Measurements from ENCODE around the gene MYO5B. TPM values are rescaled to one million over a fixed set of nuclear protein-coding genes. Genes with fewer than 3 reads are reported as not detected.
"Not testable (repeated sequence)": the region's sequence is repeated elsewhere in the genome, so short reads cannot be mapped to it uniquely, and the experiment has no call there.

MYO5B gene
- polyA plus RNA-seq (2012; rRNA removed), result 1.2 and 1.3 TPM in 2 replicates
- polyA plus RNA-seq (2012; cell fraction: cytosol; rRNA removed), result 1.2 TPM in 2 replicates
- 0.65 and 1.3 TPM in 2 replicates for polyA plus RNA-seq (2012; cell fraction: nucleus; rRNA removed)

DNA sequence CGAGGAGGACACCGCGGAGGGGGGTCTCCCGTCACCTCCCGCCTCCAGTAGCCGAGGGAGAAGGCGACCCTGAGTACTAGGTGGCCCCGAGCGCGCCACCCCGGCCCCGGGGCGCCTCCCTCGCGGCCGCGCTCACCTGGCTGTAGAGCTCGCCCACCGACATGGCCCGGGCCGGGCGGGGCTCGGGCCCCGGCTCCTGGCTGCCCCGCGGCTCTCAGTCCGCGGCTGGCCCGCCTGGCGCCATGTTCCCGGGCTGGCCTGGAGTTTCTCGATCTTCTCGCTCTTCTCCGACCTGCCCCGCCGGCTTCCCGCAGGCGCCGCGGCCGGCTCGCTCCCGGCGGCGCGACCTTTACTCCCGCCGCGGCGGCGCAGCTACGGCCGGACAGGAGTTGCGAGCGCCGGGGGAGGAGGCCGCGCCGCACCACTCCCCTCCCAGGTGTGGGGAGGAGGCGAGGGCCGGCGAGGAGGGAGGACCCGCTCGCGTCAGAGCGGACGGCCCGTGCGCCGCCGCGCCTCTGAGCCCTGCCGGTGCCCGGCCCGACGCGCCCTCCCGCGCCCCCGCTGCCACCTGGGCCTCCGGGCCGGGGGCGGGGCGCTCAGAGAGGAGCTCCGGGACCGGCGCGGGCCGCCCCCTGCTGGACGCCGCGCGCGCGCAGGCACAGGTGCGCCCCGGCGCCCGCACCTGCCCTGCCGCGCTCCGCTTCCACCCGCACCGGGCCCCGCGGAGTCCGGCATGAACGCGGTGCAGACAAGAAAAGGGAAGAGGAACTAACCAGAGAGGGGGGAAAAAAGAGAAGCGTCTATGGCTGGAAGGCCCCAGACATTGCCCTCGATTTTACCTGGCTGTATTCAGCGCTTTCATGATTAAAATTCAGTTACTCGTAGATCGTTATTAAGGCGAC is at the start of gene MYO5B:
MYO5B (minus strand) TSS at position 517 of the 902 bp plus-strand sequence; CDS start at position 163, 354 bp downstream.
- DNase-seq, result peak; percentile 86
- CTCF ChIA-PET, result interaction anchor here (0.7 to 3.0 kb wide), 26 partner anchors 8 to 1583 kb away, joined by 3 to 27 read pairs (median 4); no protein-coding TSS in a partner anchor
- Histone ChIP-seq H3K9me2 (no peaks in the 10 kb centered on the region), H3K79me2 (ENCODE audit: insufficient read depth) (no peaks in the 10 kb centered on the region), H4K20me1 (ENCODE audit: insufficient read depth) (no peaks in the 10 kb centered on the region), H3K4me2 (peak within 1 kb of the TSS; percentile 50; the same call in 1 of the 2 replicates), H3K27me3 (ENCODE audit: insufficient read depth) (peaks cover 46% of the 10 kb centered on the region), H3K9ac (no peak within 1 kb of the TSS), H3K27ac (ENCODE audit: low read depth in 2 of 2, low read length in 1 of 2) (no peak within 1 kb of the TSS), H3F3A (replicated peaks; ENCODE audit: insufficient read depth) (no peaks in the 10 kb centered on the region), H3K4me1 (ENCODE audit: control insufficient read depth in 1 of 2, insufficient read depth in 2 of 2, low read depth in 1 of 2, low read length in 1 of 2) (no peaks in the 10 kb centered on the region; a peak in 1 of 4 replicates), H3K9me3 (no peaks in the 10 kb centered on the region), H3K36me3 (replicated peaks in 1 of 2; ENCODE audit: control insufficient read depth in 1 of 2, insufficient read depth in 2 of 2, low read length in 1 of 2) (no peaks in the 10 kb centered on the region), H3K4me3 (ENCODE audit: low read depth in 2 of 2, low read length in 1 of 2) (peak within 1 kb of the TSS; percentile 19 to 49; a peak in 3 of 4 replicates), H2AFZ (ENCODE audit: low read depth) (no peak within 1 kb of the TSS)
- WGBS (ENCODE audit: low lambda C conversion rate), result 3% methylated on average over 16 of the region's 115 CpGs
- peak; percentile 29; the same call in 1 of the 2 replicates for TF ChIP-seq CTCF (IDR thresholded peaks at IDR 0.05)
- no peak for TF ChIP-seq EP300 (IDR thresholded peaks at IDR 0.05; ENCODE audit: borderline replicate concordance in 1 of 2, low read depth in 1 of 2, low read length in 1 of 2)
- TF ChIP-seq GABPA (IDR thresholded peaks at IDR 0.05; ENCODE audit: low read depth), result no peak
- no peak for TF ChIP-seq FOXJ3 (CRISPR knock-in tag; IDR thresholded peaks at IDR 0.05)
- no peak for TF ChIP-seq MEF2A (IDR thresholded peaks at IDR 0.05; ENCODE audit: borderline replicate concordance, low read depth)
- POLR2A ChIA-PET, result no interaction called here

DNA sequence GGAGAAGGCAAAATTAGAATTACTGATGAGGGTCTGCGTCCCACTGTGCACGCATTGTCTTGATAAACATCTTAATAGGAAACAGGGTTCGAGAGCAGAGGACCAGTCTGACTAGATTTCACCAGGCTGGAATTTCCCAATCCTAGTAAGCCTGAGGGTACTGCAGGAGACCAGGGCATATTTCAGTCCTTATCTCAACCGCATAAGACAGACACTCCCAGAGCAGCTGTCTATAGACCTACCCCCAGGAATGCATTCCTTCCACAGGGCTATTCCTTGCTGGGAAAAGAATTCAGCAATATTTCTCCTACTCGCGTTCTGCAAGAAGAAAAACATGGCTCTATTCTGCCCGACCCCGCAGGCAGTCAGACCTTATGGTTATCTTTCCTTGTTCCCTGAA is 46.8 kb upstream of the MYO5B start:
- POLR2A ChIA-PET; H3K4me2 ChIP-seq; H3K4me3 ChIP-seq (ENCODE audit: low read depth in 2 of 2, low read length in 1 of 2); H3K9me2 ChIP-seq; H3K36me3 ChIP-seq (replicated peaks in 1 of 2; ENCODE audit: control insufficient read depth in 1 of 2, insufficient read depth in 2 of 2, low read length in 1 of 2); CTCF ChIA-PET; DNase-seq; H3K4me1 ChIP-seq (ENCODE audit: control insufficient read depth in 1 of 2, insufficient read depth in 2 of 2, low read depth in 1 of 2, low read length in 1 of 2); H3K9me3 ChIP-seq; H2AFZ ChIP-seq (ENCODE audit: low read depth); H3K79me2 ChIP-seq (ENCODE audit: insufficient read depth); H3K27ac ChIP-seq (ENCODE audit: low read depth in 2 of 2, low read length in 1 of 2); H4K20me1 ChIP-seq (ENCODE audit: insufficient read depth); H3K9ac ChIP-seq; H3F3A ChIP-seq (replicated peaks; ENCODE audit: insufficient read depth); H3K27me3 ChIP-seq (ENCODE audit: insufficient read depth): not testable (repeated sequence)
- WGBS (ENCODE audit: low lambda C conversion rate), result 32% methylated on average over 8 of the region's 8 CpGs

DNA sequence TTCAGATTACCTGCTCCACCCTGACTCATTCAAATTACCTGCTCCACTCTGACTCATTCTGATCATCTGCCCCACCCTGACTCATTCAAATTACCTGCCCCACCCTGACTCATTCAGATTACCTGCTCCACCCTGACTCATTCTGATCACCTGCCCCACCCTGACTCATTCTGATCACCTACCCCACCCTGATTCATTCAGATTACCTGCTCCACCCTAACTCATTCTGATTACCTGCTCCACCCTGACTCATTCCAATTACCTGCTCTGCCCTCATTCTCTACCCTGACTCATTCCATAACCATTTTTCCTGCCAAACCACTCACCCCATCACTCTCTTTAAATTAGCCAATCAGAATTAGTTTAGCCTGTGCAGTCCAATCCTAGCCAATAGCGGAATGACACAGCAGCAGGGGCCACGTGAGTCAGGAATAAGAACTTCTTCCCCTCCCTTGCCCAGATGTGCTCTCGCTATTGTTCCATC is 45.2 kb upstream of the MYO5B start:
- no peak for DNase-seq
- POLR2A ChIA-PET, result no interaction called here
- H2AFZ ChIP-seq (ENCODE audit: low read depth), result no peak overlapping the region
- H3K36me3 ChIP-seq (replicated peaks in 1 of 2; ENCODE audit: control insufficient read depth in 1 of 2, insufficient read depth in 2 of 2, low read length in 1 of 2), result no peaks in the 10 kb centered on the region
- no peaks in the 10 kb centered on the region for H3K27me3 ChIP-seq (ENCODE audit: insufficient read depth)
- WGBS (ENCODE audit: low lambda C conversion rate), result 42% methylated on average over 3 of the region's 3 CpGs
- no peak overlapping the region for H3K4me3 ChIP-seq (ENCODE audit: low read depth in 2 of 2, low read length in 1 of 2)
- no peak overlapping the region for H3K27ac ChIP-seq (ENCODE audit: low read depth in 2 of 2, low read length in 1 of 2)
- H3K9me2 ChIP-seq, result no peaks in the 10 kb centered on the region
- H3K9ac ChIP-seq, result no peak overlapping the region
- no peaks in the 10 kb centered on the region for H3F3A ChIP-seq (replicated peaks; ENCODE audit: insufficient read depth)
- CTCF ChIA-PET, result no interaction called here
- H3K9me3 ChIP-seq, result no peaks in the 10 kb centered on the region
- no peaks in the 10 kb centered on the region for H4K20me1 ChIP-seq (ENCODE audit: insufficient read depth)
- no peaks in the 10 kb centered on the region for H3K4me1 ChIP-seq (ENCODE audit: control insufficient read depth in 1 of 2, insufficient read depth in 2 of 2, low read depth in 1 of 2, low read length in 1 of 2)
- H3K79me2 ChIP-seq (ENCODE audit: insufficient read depth), result no peaks in the 10 kb centered on the region
- TF ChIP-seq NRF1 (IDR thresholded peaks at IDR 0.05; ENCODE audit: low read depth, low read length), result no peak
- no peak overlapping the region for H3K4me2 ChIP-seq

All from SK-N-SH (cell line).